ENCODE measurements around the gene SAXO1.

SAXO1 gene

DNA sequence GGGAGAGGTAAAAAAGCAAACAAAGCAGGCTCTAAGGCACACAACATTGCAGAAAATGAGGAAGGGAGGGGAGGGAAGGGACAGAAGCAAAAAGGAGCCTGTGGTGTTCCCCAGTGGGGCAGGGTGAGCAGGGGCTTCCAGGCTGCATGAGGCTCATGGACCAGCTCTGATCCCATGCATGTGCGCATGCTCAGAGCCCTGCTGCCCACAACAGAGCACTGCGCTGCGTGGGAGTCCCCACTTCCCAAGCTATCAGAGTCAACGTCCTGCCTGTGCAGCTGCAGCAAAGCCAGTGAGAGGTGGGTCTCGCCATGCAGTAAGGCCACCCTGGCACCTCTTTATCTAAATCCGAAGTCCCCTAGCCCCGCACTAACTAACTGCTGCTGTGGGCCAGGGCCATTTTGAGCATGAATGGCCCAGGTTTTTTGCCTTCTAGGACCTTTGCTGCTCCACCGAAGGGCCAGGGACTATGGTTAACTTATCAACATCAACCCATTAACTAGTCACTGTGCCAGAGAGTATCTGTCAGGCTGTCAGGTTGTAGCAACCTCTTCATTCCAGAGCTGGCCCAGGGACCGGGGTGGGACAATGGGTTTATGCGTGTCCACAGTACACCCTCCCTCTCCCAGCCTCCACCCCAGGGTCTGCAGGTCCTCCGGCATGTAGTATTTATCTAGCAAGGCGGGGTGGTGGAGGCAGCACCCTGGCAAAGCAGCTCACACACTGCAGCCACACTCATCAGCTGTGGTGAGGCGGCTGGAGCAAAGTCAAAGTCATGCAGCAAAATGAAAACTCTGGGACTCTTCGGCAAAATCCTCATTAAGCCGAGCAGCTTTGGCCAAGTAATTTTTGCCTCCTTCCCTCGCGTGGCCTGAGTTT, 123.6 kb downstream of the SAXO1 start:
- DNase-seq, result no peak

DNA sequence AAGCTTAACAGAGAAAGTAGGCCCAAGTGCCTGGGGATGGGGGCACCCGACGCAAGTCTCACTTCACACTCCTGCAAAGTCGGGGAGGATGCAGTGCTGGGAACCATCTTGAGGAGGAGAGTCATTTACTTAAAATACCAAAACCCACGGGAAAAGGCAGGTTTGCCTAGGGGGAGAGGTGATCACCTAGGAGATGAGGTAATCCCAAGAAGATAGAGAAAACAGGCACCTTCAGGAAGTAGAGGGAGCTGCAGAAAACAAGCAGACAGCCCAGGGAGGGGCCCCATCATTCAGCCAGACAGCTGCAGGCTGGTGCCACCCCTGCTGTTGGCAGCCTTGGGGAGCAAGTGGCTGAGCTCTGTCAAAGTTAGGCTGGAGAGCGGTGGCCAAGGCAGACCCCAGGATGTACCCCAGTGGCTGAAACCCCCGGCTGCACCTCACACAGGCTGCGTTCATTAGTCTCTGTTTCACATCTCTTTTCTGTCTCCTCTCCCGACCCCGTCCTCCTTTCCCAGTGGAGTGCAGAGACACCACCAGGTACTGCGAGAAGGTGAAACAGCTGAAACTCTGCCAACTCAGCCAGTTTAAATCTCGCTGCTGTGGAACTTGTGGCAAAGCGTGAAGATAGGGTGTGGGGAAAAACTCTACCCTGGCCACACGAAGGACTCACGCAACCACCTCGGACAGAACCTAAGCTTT, 124.9 kb downstream of the SAXO1 start:
- no peak for DNase-seq

DNA sequence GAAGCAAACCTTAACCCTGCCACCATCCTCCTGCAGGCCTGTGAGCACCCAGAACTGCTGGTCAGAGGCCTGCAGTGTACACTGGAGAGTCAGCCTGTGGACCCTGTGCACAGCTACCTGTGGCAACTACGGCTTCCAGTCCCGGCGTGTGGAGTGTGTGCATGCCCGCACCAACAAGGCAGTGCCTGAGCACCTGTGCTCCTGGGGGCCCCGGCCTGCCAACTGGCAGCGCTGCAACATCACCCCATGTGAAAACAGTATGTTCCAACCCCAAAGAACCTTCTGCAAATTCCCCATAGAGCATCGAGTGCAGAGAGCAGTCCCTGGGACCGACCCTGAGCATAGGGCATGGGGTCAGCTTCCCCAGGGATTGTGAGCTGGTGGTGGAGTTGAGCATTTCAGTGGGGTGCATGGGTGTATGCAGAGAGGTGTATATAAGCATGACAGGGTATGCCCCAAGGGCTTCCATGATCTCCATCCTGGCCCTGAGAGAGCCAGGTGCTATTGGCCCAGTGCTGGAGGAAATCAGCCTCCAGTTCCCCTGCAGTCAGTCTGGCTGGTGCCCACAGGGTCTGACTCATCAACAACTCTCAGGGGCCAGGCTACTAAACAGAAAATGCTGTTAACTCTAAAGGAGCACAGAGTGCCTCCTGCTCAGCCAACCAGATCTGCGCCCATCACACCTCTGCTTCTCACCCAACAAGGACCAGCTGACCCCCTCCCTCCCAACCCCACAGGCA, 126.2 kb downstream of the SAXO1 start:
- no peak for DNase-seq

DNA sequence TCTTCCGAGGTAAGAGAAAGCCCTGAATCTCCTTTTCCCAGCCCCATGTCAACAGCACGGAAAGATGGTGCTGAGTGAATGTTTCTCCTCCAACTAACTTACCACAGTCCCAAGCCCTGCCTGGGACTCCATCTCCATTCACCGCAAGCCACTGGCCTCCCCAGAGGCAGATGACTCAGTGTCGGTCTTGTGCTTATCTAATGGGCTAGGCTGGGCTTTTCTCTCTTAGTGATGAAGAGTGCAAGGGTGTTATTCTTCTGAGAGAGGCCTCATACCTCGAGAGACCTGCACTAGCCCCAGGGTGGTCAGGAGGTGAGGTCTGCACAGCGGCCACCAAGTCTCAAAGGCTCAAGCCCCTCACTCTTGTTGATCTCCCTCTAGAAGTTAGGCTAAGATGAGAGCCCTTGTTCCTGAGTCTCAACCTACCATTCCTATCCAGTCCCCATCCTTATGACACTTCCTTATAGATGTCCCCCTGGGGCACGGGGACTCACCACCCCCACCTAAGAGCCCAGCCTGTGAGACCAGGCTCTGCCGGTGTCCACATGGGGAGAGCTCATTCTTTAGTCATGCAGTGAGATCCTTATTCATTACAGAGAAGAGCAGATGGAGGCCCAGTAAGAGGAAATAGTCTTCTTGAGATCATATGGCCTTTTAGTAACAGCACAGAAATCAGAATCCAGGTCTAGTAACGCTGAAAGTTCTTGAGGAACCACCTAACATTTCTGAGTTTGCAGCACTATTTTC, 127.0 kb downstream of the SAXO1 start:
- no peak for DNase-seq

DNA sequence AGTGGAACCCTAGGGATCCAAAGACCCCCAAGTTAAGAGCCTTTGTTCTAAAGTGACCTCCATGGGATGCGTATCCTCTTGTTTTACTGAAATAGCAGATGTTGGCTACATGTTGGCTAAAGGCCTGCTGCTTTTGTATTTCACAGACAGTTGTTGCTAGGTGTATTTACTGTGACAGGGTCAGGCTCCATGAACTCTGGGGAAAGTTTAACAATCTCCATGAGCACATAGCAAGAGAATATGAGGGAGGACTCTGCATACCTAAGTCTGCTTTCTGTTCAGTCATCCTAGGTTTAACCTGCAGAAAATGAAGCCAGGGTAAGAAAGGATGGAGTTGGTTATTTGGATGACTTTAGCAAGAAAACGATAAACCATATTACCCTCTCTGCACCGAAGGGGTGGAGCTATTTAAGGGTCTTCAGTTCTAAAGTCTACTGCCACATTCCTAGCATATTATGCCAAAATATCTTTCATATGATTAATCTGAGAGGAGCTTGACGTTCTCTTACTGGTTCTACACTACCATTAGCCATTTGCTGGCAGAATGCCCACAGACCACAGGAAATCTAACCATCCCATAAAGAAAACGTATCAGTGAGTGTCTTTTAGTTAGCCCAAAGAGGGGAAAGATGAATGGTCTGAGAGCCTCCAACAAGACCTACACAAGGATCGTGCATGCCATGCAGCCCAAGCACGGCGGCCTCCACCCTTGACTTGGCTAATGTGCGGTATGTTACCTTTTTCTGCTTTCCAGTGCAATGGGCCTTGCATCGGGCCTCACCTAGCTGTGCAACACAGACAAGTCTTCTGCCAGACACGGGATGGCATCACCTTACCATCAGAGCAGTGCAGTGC, 127.8 kb downstream of the SAXO1 start:
- DNase-seq, result no peak

DNA sequence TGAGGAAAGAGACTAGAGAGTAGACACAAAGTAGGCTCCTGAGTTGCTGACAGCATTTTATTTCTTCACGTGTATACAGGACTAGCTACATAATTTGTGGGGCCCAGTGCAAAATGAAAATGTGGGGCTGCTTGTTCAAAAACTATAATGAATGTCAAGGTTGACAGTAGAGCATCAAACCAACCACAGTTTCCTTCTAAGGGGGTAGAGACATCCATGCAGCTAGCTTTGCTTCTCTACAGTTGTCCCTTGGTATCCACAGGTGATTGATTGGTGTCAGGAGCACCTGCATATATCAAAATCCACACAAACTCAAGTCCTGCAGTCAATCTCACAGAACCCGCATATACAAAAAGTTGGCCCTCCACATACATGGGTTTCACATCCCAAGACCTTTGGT, 129.6 kb downstream of the SAXO1 start:
- no peak for DNase-seq

DNA sequence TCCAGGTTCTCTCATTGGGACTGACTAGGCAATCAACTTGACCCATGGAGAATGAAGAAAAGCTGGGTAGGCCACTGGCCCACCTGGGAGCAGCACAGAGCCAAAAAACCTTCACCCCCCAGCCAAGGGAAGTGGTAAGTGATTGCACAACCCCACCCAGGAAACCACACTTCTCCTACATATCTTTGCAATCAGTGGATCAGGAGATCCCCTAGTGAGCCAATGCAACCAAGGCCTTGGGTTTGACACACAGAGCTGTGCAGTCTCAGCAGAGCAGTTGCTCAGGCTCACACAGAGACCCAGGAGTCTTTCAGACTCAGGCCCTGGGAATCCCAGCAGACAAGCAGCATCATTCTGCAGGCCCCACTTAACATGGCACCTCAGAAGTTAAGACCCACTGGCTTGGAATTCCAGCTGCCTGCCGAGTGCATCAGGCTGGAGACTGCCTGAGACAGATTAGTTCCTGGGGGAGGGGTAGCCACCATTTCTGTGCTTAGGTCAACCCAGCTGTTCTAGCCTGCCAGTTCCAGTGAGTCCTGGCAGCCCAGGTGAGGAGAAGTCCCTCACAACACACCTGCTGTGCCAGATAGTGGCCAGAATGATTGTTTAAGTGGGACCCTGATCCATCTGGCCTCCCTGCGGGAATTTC, 136.4 kb downstream of the SAXO1 start:
- DNase-seq, result no peak

DNA sequence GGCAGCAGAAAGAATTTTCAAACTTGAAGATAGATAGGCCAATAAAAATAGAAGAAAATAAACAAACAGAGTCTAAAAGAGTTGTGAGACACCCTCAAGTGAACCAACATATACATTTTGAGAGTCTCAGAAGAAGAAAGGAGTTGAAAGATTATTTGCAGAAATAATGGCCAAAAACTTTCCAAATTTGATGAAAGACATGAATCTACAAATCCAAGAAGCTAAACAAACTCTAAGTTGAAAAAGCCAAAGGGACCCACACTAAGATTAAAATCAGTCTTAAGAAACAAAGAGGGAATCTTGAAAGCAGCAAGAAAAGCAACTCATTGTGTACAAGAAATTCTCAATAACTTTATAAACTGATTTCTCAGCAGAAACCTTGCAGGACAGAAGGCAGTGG, 137.0 kb downstream of the SAXO1 start:
- no peak for DNase-seq

DNA sequence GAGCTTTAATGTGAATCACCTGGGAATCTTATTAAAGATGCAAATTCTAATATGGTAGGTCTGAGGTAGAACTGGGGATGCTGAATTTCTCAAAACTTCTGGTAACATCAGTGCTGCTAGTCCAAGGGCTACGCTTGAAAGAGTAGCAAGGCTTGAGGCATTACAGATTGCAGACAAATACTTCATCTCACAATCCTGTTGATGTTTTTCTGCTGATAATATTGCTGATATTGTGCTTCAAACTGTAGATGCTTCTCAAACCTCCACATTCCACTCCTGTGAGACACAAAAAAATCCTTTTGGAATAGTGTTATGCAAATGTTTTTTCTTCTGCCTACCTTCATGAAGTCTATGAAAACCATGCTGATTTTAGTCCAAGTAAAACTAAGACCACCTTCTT, 139.5 kb downstream of the SAXO1 start:
- DNase-seq, result no peak

DNA sequence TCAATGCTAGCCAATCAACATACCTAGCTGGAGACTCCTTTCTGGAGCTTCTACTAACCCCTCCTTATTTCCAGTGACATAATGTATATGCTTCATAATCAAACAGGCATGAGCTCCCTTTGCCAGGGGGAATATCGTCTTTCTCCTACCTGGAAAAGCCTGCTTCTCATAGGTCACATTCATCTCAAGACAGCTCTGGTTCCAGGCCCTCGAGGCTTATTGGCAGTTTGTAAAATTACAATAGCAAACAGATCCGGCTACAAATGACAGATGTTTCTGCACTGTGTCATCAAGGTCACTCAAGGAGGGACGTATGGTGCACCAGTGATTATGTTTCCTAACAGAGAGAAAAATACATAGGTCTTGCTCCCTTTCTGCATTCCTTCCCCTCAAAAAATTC, 140.0 kb downstream of the SAXO1 start:
- no peak for DNase-seq

DNA sequence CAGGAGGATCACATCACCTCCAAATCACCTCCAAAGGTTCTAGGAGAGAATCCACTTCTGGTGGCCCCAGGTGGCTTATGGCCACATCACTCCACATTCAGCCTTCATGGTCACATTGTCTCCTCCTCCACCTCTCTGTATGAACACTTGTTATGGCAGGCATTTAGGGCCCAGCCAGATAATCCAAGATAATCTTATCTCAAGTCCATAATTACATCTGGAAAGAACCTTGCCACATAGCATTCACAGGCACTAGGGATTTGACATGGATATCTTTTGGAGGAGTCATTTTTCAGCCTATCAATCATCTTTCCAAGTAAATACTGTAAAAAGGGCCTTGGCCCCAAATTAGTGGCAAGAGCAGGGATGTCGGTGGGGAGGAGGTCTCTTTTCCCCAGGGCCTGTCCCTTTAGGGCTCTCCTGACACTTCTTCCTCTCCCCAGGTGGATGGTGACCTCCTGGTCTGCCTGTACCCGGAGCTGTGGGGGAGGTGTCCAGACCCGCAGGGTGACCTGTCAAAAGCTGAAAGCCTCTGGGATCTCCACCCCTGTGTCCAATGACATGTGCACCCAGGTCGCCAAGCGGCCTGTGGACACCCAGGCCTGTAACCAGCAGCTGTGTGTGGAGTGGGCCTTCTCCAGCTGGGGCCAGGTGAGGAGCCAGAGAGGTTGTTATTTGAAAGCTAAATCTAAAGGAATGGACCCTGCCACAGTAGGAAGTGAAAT, 140.9 kb downstream of the SAXO1 start:
- DNase-seq, result no peak

DNA sequence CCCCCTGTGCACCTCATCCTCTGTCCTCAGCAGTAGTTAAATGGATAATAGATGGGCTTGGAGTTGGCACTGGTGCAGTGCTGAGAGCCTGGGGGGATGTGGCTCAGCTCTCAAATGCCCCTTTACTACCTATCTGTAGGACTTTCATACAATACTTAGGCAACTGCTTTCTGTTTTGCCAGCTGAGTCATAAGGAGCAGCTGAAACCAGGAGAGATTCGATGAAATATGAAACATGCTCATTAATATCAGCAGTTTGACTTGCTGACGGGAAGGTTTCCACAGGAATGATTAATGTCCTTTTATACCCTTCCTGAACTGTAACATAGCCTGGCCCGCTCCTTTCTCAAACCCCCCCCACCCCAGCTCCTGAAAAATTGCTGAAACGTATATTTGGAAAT, 142.6 kb downstream of the SAXO1 start:
- DNase-seq, result no peak

DNA sequence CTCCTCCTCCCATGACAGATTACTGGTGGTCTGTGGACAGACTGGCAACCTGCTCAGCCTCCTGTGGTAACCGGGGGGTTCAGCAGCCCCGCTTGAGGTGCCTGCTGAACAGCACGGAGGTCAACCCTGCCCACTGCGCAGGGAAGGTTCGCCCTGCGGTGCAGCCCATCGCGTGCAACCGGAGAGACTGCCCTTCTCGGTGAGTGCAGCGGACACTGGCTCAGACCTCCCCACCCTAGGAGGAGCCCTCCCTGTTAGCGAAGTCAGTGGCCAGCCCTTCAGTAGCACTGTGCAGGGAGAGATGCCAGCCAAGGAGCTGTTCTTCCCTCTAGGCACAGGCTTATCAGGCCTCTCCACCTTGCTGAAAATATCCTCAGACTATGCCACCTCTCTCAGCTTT, 143.5 kb downstream of the SAXO1 start:
- no peak for DNase-seq

DNA sequence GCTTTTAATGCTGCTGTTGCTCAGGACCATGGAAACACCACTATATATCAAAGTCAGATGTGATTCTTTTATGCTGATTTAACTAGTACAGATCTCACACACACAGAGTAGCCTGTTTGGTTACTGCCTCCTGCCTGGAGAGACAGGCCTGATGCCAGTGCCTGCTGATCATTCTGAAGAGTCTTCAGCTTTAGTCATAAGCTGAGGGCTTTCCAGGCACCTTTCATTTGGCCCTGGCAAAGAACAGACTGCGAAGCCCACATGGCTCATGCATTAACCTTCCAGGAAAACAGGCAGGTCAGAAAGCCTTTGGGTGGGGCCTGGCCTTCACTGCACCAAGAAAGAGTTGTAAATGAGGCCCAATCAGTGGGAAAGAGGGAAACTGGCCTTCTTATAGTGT, 144.7 kb downstream of the SAXO1 start:
- no peak for DNase-seq

DNA sequence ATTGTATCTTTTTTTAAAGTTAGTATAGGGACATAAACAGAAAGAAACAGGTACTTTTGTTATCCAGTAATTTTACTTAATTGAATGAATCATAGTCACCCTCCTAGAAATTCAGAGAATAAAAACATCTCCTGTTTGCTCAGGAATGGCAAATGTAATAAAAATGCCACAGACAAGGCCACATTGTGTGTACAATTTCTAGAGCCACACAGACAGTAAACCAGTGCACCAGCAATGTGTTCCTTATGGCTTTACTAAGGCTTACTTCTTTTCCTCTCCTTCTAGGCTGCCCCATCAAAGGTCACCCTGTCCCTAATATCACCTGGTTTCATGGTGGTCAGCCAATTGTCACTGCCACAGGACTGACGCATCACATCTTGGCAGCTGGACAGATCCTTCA, 145.5 kb downstream of the SAXO1 start:
- DNase-seq, result no peak

DNA sequence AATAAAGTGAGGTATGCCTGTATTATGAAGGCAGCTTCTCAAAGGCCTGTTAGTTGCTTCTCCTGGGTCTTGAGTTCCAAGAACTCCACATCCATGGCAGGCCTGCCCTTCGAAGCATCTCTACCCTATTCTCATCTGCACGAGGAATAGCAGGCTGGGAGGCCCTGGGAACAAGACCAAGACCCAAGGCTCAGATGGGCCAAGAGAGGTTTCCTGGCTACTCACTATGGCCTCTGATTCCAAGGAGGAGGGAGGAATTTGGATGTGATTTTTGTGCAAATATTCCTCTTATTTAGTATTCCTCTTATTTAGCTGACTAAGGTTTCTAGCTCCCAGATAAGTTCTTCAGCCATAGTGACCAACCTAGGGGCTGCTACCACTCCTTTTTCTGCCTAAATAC, 151.3 kb downstream of the SAXO1 start:
- no peak for DNase-seq

DNA sequence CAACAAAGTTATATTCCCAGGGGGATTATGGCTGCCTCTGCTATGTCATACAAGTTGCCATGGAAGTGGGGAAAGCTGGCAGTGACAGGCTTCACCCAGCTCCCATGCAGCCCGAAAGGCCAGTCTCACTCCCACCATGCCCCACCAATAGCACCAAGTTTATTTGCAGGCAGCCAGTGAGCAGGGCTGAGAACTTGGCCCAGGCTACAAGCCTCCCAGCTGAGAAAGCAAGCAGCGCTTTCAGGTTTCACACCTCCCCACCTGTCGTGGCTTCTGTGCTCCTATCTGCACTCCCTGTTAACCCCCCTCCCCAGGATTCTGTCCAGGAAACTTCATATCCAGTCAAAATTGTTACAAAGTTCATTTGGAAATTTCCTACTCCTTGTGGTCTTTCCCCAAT, 155.0 kb downstream of the SAXO1 start:
- no peak for DNase-seq
